OCI-LY3 (cell line): ENCODE data around the gene NGFR.

Source experiments
- CTCF ChIP-seq: fragments of 200-600, 300-600 bp; sonication (generic); IDR thresholded peaks from 2 replicates; pipeline ENCODE4 v1.5.1; 2014; ENCODE audit warnings: antibody characterized with exemption, low read length, low read depth
- EZH2phosphoT487 ChIP-seq: fragments of 200-600 bp; shearing (Covaris generic); IDR thresholded peaks from 2 replicates; pipeline ENCODE4 v1.6.1; 2018; ENCODE audit warnings: antibody characterized with exemption, mixed run types, low read depth

- no peak for TF ChIP-seq CTCF
- no peak for TF ChIP-seq EZH2phosphoT487
These were observed 37.2 kb upstream of the NGFR start for GRCh38 chr17:49457564-49458535.
